Astrocyte of the cerebellum (primary cell): Measurements from ENCODE around the gene KRTAP20-2.

Experiments used
- DNase-seq: peaks from one replicate; pipeline ENCODE4 v3.0.0-alpha.2; 2011; ENCODE audit warnings: low read depth
- H3K4me3 ChIP-seq: 2 replicates; pipeline ENCODE4 v1.5.1; 2011; ENCODE audit warnings: mild to moderate bottlenecking, low read depth, low read length, moderate library complexity
- in situ Hi-C: cut with HindIII; loops from 2 replicates; pipeline ENCODE4 v1.10.0; 2017; ENCODE audit warnings: low sequenced_read_pairs
- TF ChIP-seq, protein P1 (sequence below): IDR thresholded peaks from 2 replicates; pipeline ENCODE4 v1.5.1; 2012; ENCODE audit warnings: low read length, low read depth, moderate library complexity, mild to moderate bottlenecking; ENCODE audit errors: missing control alignments

KRTAP20-2 gene

DNA sequence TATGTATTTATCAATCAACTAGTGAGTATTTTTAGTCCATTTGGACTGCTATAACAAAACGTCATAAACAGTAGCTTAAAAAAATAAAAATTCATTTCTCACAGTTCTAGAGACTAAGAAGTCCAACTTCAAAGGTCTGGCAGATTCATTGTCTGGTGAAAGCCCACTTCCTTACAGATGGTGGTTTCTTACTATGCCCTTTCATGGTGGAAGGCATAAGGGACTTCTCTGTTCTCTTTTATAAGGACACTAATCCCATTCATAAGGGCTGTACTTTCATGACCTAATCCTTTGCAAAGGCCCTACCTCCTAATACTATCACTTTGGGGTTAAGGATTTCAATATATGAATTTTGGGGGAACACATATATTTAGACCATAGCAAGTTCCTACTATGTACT is 45.6 kb downstream of the KRTAP20-2 start:
- H3K4me3 ChIP-seq, result no peak overlapping the region
- DNase-seq, result no peak
- TF ChIP-seq, protein P1, sequence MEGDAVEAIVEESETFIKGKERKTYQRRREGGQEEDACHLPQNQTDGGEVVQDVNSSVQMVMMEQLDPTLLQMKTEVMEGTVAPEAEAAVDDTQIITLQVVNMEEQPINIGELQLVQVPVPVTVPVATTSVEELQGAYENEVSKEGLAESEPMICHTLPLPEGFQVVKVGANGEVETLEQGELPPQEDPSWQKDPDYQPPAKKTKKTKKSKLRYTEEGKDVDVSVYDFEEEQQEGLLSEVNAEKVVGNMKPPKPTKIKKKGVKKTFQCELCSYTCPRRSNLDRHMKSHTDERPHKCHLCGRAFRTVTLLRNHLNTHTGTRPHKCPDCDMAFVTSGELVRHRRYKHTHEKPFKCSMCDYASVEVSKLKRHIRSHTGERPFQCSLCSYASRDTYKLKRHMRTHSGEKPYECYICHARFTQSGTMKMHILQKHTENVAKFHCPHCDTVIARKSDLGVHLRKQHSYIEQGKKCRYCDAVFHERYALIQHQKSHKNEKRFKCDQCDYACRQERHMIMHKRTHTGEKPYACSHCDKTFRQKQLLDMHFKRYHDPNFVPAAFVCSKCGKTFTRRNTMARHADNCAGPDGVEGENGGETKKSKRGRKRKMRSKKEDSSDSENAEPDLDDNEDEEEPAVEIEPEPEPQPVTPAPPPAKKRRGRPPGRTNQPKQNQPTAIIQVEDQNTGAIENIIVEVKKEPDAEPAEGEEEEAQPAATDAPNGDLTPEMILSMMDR, result no peak
- in situ Hi-C loops, result no loop called here

DNA sequence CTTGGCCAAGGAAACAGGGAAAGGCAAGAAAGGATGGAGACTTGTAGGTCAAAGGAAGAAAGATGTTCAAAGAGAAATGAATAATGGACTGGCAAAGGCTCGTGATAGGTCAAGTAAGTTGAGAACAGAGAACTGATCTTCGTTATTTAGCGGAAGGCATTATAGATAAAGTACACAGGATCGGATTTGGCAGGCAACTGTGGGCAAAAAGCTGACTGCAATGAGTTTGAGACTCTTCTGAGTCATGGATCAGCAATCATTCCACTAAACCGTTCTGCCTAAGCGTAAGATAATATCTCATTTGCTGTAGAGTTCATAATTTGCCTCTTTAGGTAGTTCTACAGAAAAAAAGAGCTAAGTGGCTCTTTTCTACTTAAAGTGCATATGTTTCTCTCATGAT is 49.5 kb downstream of the KRTAP20-2 start:
- TF ChIP-seq, protein P1, result no peak
- in situ Hi-C loops, result no loop called here
- no peak overlapping the region for H3K4me3 ChIP-seq
- DNase-seq, result no peak
